ENCODE data around the gene SLC35F3. TPM values are rescaled to one million over a fixed set of nuclear protein-coding genes. Genes with fewer than 3 reads are reported as not detected.

Gene SLC35F3
- total RNA-seq, 5 donors from 2014 or later (not counting 1 experiment from before 2014, with no cell fraction given): 0.19 to 4.6 (median 1.3) TPM; not detected in 1

DNA sequence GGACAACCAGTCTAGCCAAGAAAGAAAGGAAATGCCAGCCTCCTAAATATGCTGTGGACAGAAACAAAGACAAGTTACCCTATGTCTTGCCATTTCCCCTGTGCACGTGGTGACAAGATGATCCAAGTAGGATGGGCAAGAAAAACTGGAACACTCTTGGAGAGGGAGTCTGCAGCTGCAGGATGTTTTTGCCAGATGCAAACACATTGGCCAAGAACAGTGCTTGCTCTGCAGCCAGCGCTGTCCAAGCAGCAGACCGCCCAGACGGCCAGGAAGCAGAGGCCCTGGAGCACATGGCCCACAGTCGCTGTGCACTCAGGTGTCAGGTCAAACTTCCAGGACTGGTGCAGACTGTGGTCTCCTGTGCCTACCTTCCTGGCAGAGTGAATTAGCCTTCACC lies 189.3 kb downstream of the SLC35F3 start:
- DNase-seq: no peak
- no peaks in the 10 kb centered on the region for H3K27me3 ChIP-seq (replicated peaks in 1 of 2; ENCODE audit: control insufficient read depth in 2 of 2, extremely low read depth in 1 of 2, insufficient read depth in 2 of 2, low read length in 1 of 2)
- H3K36me3 Mint-ChIP-seq: no peaks in the 10 kb centered on the region
- WGBS (ENCODE audit: insufficient coverage): 100% methylated on average over 3 of the region's 5 CpGs
- H3K27ac Mint-ChIP-seq: no peak overlapping the region
- ChIA-PET POLR2A (no interaction called here), CTCF (no interaction called here)
- no peaks in the 10 kb centered on the region for H3K4me1 Mint-ChIP-seq
- H3K4me3 ChIP-seq (ENCODE audit: control insufficient read depth in 1 of 2, extremely low read depth in 1 of 2, low read length in 1 of 2): no peak overlapping the region
- ATAC-seq (replicated peaks in 1 of 4): no peak
- H3K36me3 ChIP-seq (ENCODE audit: control insufficient read depth in 2 of 2, extremely low read depth in 1 of 2, insufficient read depth in 1 of 2, low read length in 1 of 2): no peaks in the 10 kb centered on the region
- no peaks in the 10 kb centered on the region for H3K9me3 ChIP-seq
- no peaks in the 10 kb centered on the region for H3K4me1 ChIP-seq (ENCODE audit: control insufficient read depth in 1 of 2, extremely low read depth in 1 of 2, insufficient read depth in 2 of 2, low read length in 2 of 2)
- no peak overlapping the region for H3K4me3 Mint-ChIP-seq
- H3K27ac ChIP-seq (ENCODE audit: low read length): no peak overlapping the region
- peaks cover 0 to 2% (median 0%) of the 10 kb centered on the region in 3 donors for H3K9me3 Mint-ChIP-seq
- H3K27me3 Mint-ChIP-seq: peaks cover 9 to 25% of the 10 kb centered on the region in 2 donors

DNA sequence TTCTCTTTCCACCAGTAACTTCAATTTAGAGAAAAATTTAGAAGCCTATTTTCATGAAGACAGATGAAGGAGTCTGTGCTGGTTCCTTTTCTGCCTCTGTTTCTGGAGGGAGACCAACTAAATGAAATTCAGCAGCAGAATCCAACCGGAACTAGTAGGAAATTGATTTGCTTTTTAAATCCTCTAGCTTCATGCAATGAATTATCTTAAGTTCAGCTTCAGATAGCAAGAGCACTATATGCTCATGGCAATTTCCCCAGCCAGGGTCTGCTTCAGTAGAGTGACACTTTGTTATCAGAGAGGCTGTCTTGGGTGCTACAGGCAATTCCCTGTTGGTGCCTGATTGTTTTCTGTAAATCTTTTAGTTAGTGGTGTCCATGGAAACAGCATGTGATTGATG lies 189.7 kb downstream of the SLC35F3 start:
- H3K27ac ChIP-seq (ENCODE audit: low read length): no peak overlapping the region
- Mint-ChIP-seq H3K27me3 (peaks cover 6 to 23% of the 10 kb centered on the region in 2 donors), H3K36me3 (no peaks in the 10 kb centered on the region), H3K4me3 (no peak overlapping the region), H3K27ac (no peak overlapping the region), H3K9me3 (peaks cover 0 to 2% (median 0%) of the 10 kb centered on the region in 3 donors), H3K4me1 (no peaks in the 10 kb centered on the region)
- no peaks in the 10 kb centered on the region for H3K36me3 ChIP-seq (ENCODE audit: control insufficient read depth in 2 of 2, extremely low read depth in 1 of 2, insufficient read depth in 1 of 2, low read length in 1 of 2)
- H3K4me1 ChIP-seq (ENCODE audit: control insufficient read depth in 1 of 2, extremely low read depth in 1 of 2, insufficient read depth in 2 of 2, low read length in 2 of 2): no peaks in the 10 kb centered on the region
- H3K4me3 ChIP-seq (ENCODE audit: control insufficient read depth in 1 of 2, extremely low read depth in 1 of 2, low read length in 1 of 2): no peak overlapping the region
- CTCF ChIA-PET: no interaction called here
- ATAC-seq (replicated peaks in 1 of 4) (no peak), DNase-seq (no peak)
- POLR2A ChIA-PET: no interaction called here
- WGBS (ENCODE audit: insufficient coverage): no CpG with 5 or more reads among the region's 1 CpG
- no peaks in the 10 kb centered on the region for H3K9me3 ChIP-seq
- no peaks in the 10 kb centered on the region for H3K27me3 ChIP-seq (replicated peaks in 1 of 2; ENCODE audit: control insufficient read depth in 2 of 2, extremely low read depth in 1 of 2, insufficient read depth in 2 of 2, low read length in 1 of 2)

DNA sequence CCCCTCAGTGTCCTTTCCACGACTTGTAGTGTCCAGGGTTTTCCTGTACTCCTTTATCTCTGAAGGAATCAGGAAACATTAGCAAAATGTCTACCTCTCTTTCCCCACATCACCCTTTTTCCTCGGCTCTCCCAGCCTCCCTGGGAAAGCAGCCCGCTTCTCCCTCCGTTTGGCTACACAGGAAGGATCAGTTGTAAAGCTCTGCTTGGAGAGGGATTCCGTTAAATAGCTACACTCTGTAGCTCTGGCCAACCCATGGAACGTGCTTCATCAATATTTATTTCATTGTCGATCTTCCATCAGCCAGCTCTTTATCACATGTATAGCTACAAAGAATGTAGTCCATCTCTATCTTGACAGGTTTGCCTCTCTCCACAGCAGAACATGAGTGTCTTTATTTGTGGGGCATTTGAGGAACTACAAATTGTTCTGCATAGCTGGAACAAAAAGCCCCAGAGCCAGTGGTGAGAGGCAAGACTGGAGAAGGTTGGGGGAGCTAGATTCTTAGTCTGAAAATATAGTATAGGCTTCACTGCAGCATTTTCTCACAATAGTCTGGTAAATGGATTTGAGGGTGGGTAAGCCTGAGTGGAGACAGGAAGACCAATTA lies 191.8 kb downstream of the SLC35F3 start:
- H3K27ac ChIP-seq (ENCODE audit: low read length): no peak overlapping the region
- ATAC-seq (replicated peaks in 1 of 4): no peak
- WGBS (ENCODE audit: insufficient coverage): 81% methylated on average over 4 of the region's 7 CpGs
- CTCF ChIA-PET: no interaction called here
- Mint-ChIP-seq H3K27me3 (peaks cover 11 to 13% of the 10 kb centered on the region in 2 donors), H3K27ac (no peak overlapping the region), H3K4me1 (no peaks in the 10 kb centered on the region), H3K4me3 (no peak overlapping the region), H3K36me3 (no peaks in the 10 kb centered on the region), H3K9me3 (no peaks in the 10 kb centered on the region)
- no peaks in the 10 kb centered on the region for H3K4me1 ChIP-seq (ENCODE audit: control insufficient read depth in 1 of 2, extremely low read depth in 1 of 2, insufficient read depth in 2 of 2, low read length in 2 of 2)
- no peak overlapping the region for H3K4me3 ChIP-seq (ENCODE audit: control insufficient read depth in 1 of 2, extremely low read depth in 1 of 2, low read length in 1 of 2)
- no peaks in the 10 kb centered on the region for H3K9me3 ChIP-seq
- no peak for DNase-seq
- H3K36me3 ChIP-seq (ENCODE audit: control insufficient read depth in 2 of 2, extremely low read depth in 1 of 2, insufficient read depth in 1 of 2, low read length in 1 of 2): no peaks in the 10 kb centered on the region
- H3K27me3 ChIP-seq (replicated peaks in 1 of 2; ENCODE audit: control insufficient read depth in 2 of 2, extremely low read depth in 1 of 2, insufficient read depth in 2 of 2, low read length in 1 of 2): no peaks in the 10 kb centered on the region
- POLR2A ChIA-PET: no interaction called here

DNA sequence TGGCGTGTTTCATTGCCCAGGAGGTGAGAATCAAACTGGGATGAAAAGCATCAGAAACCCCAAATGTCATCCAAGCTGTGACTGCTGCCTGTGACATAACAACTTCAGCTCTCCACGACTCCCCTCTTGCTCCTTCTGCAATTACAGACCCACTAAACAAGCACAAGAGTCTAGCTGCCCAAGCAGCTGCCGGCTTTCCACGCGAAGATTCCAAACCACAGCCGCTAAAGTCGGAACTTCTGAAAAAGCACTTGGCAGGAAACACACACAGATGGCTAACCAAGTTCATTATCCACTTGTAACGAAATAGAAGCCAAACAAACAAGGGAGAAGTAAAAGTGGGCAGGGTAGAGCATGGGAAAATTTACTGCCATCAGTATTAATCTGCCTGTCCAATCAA lies 198.1 kb downstream of the SLC35F3 start:
- ATAC-seq (replicated peaks in 1 of 4): no peak
- H3K27ac ChIP-seq (ENCODE audit: low read length): no peak overlapping the region
- H3K4me3 ChIP-seq (ENCODE audit: control insufficient read depth in 1 of 2, extremely low read depth in 1 of 2, low read length in 1 of 2): no peak overlapping the region
- Mint-ChIP-seq H3K9me3 (peaks cover 0 to 5% (median 0%) of the 10 kb centered on the region in 3 donors), H3K27me3 (peaks cover 21 to 29% of the 10 kb centered on the region in 2 donors), H3K36me3 (no peaks in the 10 kb centered on the region), H3K27ac (no peak overlapping the region), H3K4me3 (no peak overlapping the region), H3K4me1 (no peaks in the 10 kb centered on the region)
- H3K9me3 ChIP-seq: no peaks in the 10 kb centered on the region
- H3K27me3 ChIP-seq (replicated peaks in 1 of 2; ENCODE audit: control insufficient read depth in 2 of 2, extremely low read depth in 1 of 2, insufficient read depth in 2 of 2, low read length in 1 of 2): peaks cover 0 to 2% of the 10 kb centered on the region in 2 experiments
- ChIA-PET CTCF (interaction anchor here in 1 of 2 donors (0.6 kb wide), 1 partner anchor 1529 kb away, joined by 3 read pairs; no protein-coding TSS in a partner anchor), POLR2A (no interaction called here)
- H3K4me1 ChIP-seq (ENCODE audit: control insufficient read depth in 1 of 2, extremely low read depth in 1 of 2, insufficient read depth in 2 of 2, low read length in 2 of 2): no peaks in the 10 kb centered on the region
- WGBS (ENCODE audit: insufficient coverage): 19% methylated on average over 6 of the region's 8 CpGs
- DNase-seq: no peak
- H3K36me3 ChIP-seq (ENCODE audit: control insufficient read depth in 2 of 2, extremely low read depth in 1 of 2, insufficient read depth in 1 of 2, low read length in 1 of 2): no peaks in the 10 kb centered on the region

DNA sequence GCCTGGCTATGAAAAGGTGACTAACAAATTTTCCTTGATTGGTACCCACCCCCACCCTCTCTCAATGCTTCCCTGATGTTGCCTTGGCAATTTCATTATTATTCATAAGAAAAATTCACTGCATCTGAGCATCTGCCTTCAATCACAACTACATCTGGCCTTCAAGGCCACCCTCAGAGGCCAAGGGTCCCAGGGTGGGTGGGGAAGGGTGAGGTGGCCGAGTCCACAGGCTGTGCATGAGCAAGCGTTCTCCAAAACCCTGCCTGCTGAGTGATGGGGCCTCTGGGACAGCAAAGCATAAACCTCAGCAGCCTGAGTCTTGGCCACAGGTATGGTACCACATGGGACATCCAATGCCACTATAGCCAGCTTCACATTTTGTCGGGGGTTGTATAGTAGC lies 198.7 kb downstream of the SLC35F3 start:
- POLR2A ChIA-PET: no interaction called here
- H3K27ac ChIP-seq (ENCODE audit: low read length): no peak overlapping the region
- no peaks in the 10 kb centered on the region for H3K9me3 ChIP-seq
- CTCF ChIA-PET: interaction anchor here in 1 of 2 donors (0.6 kb wide), 1 partner anchor 1528 kb away, joined by 3 read pairs; no protein-coding TSS in a partner anchor
- peaks cover 0 to 2% of the 10 kb centered on the region in 2 experiments for H3K27me3 ChIP-seq (replicated peaks in 1 of 2; ENCODE audit: control insufficient read depth in 2 of 2, extremely low read depth in 1 of 2, insufficient read depth in 2 of 2, low read length in 1 of 2)
- H3K36me3 ChIP-seq (ENCODE audit: control insufficient read depth in 2 of 2, extremely low read depth in 1 of 2, insufficient read depth in 1 of 2, low read length in 1 of 2): no peaks in the 10 kb centered on the region
- no peak overlapping the region for H3K4me3 ChIP-seq (ENCODE audit: control insufficient read depth in 1 of 2, extremely low read depth in 1 of 2, low read length in 1 of 2)
- DNase-seq (no peak), ATAC-seq (replicated peaks in 1 of 4) (no peak)
- H3K4me3 Mint-ChIP-seq: no peak overlapping the region
- H3K27me3 Mint-ChIP-seq: peaks cover 21 to 29% of the 10 kb centered on the region in 2 donors
- H3K4me1 Mint-ChIP-seq: no peaks in the 10 kb centered on the region
- 83% methylated on average over 1 of the region's 3 CpGs for WGBS (ENCODE audit: insufficient coverage)
- H3K36me3 Mint-ChIP-seq: no peaks in the 10 kb centered on the region
- no peak overlapping the region for H3K27ac Mint-ChIP-seq
- H3K9me3 Mint-ChIP-seq: peaks cover 0 to 5% (median 0%) of the 10 kb centered on the region in 3 donors
- H3K4me1 ChIP-seq (ENCODE audit: control insufficient read depth in 1 of 2, extremely low read depth in 1 of 2, insufficient read depth in 2 of 2, low read length in 2 of 2): no peaks in the 10 kb centered on the region

DNA sequence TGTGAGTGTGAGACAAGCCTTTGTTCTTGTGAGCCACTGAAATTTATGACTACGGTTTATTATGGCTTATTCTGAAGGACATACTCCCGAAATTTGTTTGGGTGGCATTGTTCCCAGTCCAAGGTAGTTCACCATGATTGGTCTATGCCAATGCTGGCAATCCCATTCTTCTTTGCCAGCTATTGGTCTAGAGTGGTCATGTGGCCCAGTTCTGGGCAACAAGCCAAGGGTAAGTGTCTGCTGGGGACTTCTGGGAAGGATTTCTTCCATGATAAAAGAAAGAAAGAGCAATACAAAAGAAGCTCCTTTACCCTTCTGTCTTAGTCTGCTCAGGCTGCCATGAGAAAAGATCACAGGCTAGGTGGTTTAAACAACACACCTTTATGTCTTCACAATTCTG lies 201.6 kb downstream of the SLC35F3 start:
- Mint-ChIP-seq H3K36me3 (no peaks in the 10 kb centered on the region), H3K27me3 (peaks cover 18 to 24% of the 10 kb centered on the region in 2 donors), H3K4me1 (no peaks in the 10 kb centered on the region), H3K4me3 (no peak overlapping the region), H3K27ac (no peak overlapping the region), H3K9me3 (peaks cover 0 to 5% (median 0%) of the 10 kb centered on the region in 3 donors)
- POLR2A ChIA-PET: no interaction called here
- Histone ChIP-seq H3K27me3 (replicated peaks in 1 of 2; ENCODE audit: control insufficient read depth in 2 of 2, extremely low read depth in 1 of 2, insufficient read depth in 2 of 2, low read length in 1 of 2) (peaks cover 0 to 2% of the 10 kb centered on the region in 2 experiments), H3K4me3 (ENCODE audit: control insufficient read depth in 1 of 2, extremely low read depth in 1 of 2, low read length in 1 of 2) (no peak overlapping the region), H3K36me3 (ENCODE audit: control insufficient read depth in 2 of 2, extremely low read depth in 1 of 2, insufficient read depth in 1 of 2, low read length in 1 of 2) (no peaks in the 10 kb centered on the region), H3K27ac (ENCODE audit: low read length) (no peak overlapping the region), H3K4me1 (ENCODE audit: control insufficient read depth in 1 of 2, extremely low read depth in 1 of 2, insufficient read depth in 2 of 2, low read length in 2 of 2) (no peaks in the 10 kb centered on the region), H3K9me3 (no peaks in the 10 kb centered on the region)
- CTCF ChIA-PET: interaction anchor here in 1 of 2 donors (0.7 kb wide), 1 partner anchor 221 kb away, joined by 3 read pairs; no protein-coding TSS in a partner anchor
- ATAC-seq (replicated peaks in 1 of 4) (no peak), DNase-seq (no peak)
- 80% methylated on average over 2 of the region's 2 CpGs for WGBS (ENCODE audit: insufficient coverage)
